HG03095 (cell line): ENCODE measurements around the gene TUBGCP2.

Experiments used
- ATAC-seq: cut with Tn5 transposase; IDR thresholded peaks from one replicate; pipeline ENCODE4 v1.9.1; 2021; ENCODE audit warnings: moderate library complexity; ENCODE audit not compliant: unreplicated experiment

The TUBGCP2 gene

DNA sequence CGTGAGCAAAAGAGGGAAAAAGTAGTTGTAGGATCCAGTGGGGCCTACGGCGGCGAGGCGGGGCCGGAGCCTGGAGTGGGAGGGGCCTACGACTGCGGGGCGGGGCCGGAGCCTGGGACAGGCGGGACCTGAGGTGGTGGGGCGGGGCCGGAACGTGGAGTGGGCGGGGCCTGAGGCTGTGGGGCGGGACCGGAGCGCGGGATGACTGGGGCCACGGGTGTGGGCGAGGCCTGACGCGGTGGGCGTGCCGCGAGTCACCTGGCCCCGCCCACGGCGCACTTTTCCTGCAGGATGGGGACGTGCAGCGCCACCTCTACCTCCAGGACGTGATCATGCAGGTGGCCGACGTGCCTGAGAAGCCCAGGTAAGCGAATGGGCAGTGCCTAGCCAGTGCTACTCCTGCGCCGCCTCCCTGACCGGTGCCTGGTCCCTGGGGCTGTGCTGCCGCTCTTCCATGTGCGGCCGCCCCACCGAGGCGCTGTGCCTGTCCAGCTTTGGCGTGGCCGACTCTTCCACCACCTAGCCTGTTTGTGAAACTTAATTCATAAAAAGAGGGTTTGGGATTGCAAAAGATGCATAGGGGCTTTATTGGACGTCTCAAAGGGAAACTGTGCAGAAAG lies 538 bp upstream of the TUBGCP2 start:
- ATAC-seq: peak; percentile 67

- ATAC-seq: peak; percentile 37
Measured at GRCh38 chr10:133307776-133308420, 774 bp downstream of the TUBGCP2 start.

GRCh38 chr10:133306941-133307379 lies 1.7 kb downstream of the TUBGCP2 start:
- no peak for ATAC-seq

DNA sequence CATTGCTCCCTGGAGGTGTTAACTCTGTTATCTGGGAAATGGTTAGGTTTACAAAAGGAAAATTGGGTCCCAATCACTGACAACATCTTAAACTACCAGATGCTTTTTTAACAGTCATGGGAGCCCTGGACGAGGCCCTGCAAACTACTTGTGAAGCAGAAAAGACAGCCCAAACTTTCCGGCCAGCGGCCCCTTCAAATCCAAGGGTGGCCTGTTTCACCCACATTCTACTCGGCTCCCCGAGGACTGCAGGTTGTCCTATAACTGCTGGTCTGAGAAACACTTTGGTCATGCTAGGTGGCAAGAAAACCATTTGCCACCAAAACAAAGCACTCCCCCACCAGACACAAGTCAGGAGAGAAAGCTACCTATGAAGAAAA lies 2.6 kb downstream of the TUBGCP2 start:
- no peak for ATAC-seq

DNA sequence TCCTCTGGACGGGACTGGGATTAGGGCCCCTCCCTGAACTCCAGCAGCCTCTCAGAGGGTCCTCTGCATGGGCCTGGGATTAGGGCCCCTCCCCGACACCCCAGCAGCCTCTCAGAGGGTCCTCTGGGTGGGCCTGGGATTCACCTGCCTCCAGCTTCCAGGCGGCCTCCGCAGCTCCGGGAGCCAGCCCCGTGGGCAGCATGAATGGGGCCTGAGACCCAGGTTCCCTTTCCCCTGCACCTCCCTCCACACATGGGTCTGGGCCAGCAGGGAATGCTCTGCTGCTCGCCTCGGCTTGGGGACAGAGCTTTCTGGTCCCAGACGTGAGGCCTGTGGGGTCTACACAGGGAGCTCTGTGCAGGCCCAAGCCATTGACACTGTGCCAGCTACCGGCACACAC lies 5.5 kb downstream of the TUBGCP2 start:
- ATAC-seq: no peak

GRCh38 chr10:133302230-133302629 lies 6.4 kb downstream of the TUBGCP2 start:
- no peak for ATAC-seq

DNA sequence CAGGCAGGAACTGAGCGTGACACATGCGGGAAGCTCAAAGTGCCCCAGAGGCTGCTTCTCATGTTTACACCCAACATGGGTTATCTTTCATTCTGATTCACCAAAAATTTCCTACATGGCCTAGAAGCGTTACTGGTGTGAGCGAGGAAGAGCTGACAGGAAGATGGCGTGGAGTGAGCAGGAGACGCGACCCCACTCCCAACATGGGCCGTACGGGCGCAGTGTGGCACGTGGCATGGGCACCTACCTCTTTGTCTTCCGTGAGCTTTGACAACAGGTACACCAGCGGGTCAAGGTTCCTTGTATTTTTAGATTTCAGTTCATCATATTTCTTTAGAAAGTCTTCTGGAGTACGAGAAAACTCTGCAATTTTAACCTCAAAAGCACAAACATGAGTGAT lies 8.9 kb downstream of the TUBGCP2 start:
- no peak for ATAC-seq

GRCh38 chr10:133299224-133299623 lies 9.4 kb downstream of the TUBGCP2 start:
- no peak for ATAC-seq

GRCh38 chr10:133298466-133298865 lies 10.2 kb downstream of the TUBGCP2 start:
- no peak for ATAC-seq

GRCh38 chr10:133297504-133297903 lies 11.2 kb downstream of the TUBGCP2 start:
- ATAC-seq: no peak

DNA sequence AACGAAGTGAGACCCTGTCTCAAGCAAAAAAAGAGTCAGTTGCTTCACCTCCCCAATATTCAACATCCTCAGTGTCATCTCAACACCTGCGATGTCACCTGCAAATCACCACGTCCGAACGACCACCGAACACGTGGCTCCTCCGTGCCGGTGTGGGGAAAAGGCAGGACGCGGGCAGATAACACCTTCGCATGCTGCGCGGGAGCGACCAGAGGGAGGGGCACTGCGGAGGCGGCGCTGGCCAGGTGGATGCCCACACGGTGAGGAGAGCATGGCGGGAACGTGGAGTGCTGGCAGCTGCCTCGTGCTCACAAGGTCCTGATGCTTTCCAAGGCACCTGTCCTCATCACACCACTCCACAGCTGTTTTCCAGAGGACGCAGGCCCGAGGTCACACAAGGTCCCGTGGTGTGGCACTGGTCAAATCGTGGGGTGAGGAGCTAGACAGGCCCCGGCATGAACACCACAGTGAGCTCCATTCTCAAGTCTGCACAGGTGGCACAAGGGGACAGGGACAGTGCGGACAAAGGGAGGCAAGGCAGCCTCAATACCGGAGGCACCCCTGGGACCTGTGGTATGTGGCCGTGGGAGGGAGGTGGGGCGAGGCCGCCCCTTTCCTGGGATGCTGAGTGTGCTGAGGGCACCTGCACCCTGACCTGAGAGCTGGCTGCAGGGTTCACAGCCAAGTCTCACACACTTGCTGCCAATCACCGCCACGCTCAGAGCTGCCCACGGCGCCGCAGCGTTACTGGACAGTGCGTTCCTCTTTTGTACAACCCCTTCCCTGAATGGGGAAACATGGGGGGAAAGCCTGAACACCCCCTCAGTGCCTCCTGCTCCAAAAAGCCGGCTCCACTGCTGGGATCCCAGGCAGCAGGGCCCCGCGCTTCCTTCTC lies 13.0 kb downstream of the TUBGCP2 start:
- ATAC-seq: no peak

DNA sequence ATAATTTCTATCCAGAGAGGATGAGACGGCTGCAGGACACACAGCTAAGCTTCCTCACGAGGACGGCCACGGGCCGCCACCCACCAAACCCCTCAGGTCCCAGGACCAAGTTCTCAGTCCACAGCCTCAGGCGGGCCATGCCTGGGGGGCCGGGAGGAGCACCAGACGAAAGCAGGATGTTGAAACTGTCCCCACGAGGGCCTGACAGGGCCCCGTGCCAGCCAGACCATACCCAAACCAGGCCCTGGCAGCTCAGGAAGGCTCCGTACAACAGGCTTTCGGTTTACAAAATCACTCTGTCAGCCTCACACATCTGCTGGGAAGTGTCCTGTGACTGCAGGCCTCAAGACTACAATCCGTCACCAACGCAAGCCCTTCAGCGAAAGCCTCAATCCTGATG lies 14.5 kb downstream of the TUBGCP2 start:
- ATAC-seq: no peak

DNA sequence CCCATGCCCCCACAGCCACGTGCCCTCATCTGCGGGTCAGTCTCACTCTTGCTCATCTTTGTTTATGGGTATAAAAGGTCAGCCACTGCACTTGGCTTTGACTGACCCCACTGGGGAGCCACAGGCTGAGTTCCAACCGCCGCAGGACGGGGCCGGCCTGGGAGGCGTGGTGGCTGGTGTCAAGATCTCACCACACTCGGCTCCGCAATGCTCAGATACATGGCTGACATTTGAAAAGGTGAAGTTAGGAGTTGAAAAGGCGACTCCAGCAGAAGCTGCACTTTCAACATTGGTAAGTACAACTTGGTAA lies 14.9 kb downstream of the TUBGCP2 start:
- no peak for ATAC-seq

- no peak for ATAC-seq
Measured at GRCh38 chr10:133292919-133293809, 15.5 kb downstream of the TUBGCP2 start.

DNA sequence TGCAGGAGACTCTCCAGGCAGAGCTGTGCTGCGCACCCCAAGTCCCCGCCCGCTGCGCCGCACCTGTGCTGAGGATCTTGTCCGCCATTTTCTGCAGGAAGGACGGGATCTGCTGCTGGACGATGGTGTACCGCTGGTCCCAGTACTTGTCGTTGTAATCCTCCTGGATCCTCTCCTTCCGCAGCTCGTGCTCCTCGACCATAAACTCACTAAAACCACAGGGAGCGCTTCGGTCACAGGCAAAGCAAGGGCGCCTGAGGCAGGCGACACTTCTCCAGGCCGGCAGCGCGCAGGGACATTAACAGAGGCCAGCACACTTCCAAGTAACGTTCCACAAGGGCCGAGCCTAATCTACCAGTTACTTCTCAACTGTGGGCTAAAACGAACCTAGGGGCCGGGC lies 18.9 kb downstream of the TUBGCP2 start:
- ATAC-seq: no peak

DNA sequence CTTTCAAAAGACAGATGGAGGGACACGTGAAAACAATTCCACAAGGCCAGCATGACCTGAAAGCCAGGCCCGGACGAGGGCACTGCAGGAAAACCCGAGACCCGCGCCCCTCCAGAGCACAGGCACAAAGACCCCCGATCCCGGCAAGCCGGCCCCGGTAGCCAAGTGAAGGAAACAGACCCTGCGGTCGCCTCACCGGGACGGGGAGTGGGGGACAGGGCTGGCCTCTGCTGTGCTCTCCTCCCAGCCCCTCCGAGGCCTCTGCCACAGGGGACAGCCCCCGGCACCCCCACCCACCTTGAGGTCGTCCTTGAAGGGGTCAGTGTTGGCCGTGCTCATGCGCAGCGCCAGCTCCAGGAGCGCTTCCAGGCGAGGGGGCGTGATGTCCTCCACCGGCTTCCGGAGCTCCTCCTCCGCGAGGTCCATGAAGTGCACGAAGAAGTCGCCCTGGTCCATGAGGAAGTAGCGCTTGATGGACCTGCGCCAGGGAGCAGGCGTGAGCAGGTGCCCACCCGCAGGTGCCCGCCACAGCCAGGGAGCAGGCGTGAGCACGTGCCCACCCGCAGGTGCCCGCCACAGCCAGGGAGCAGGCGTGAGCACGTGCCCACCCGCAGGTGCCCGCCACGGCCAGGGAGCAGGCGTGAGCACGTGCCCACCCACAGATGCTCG lies 20.7 kb downstream of the TUBGCP2 start:
- ATAC-seq: no peak

DNA sequence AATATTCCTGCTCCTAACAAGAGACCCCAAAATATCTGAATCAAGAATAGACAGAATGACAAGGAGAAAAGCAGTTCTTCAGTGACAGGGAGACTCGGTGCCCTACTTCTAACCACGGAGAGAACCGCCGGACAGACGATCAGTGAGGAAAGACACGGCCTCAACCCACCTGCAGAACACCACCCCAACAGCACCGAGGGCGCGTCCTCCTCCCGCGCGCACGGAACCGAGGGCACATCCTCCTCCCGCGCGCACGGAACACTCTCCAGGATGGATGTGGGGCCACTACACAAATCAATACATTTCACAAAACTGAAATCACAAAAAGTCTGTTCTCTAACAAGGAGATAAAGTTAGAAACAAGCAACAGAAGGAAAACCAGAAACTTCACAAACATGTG lies 22.3 kb downstream of the TUBGCP2 start:
- no peak for ATAC-seq

GRCh38 chr10:133285217-133285616 lies 23.5 kb downstream of the TUBGCP2 start:
- no peak for ATAC-seq

DNA sequence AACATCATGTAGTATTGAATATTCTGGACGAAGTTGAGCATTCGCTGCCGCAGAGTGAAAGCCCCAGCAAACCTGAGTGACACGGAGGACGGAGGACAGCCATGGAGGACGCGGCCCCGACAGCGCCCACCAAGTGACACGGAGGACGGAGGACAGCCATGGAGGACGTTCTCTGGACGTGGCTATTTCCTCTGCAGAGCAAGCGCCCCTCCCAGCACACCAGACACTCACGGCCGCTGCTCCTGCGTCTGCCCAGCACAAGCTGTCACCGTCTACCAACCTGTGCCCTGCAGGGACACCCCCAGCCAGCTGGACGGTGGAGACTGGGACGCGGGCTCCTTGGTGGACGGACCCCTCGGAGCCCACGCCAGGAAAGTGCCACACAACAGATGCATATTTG lies 24.7 kb downstream of the TUBGCP2 start:
- ATAC-seq: no peak

GRCh38 chr10:133282846-133283390 lies 25.8 kb downstream of the TUBGCP2 start:
- no peak for ATAC-seq
